NOMO-1 (cell line): Measurements from ENCODE around the gene CETN3.

Experiments used
- DNase-seq, 2 experiments: peaks; one replicate each; lab custom pipeline; 2025; ENCODE audit not compliant: unreplicated experiment in 2 of 2; lab: John Stamatoyannopoulos, UW

CETN3 gene

DNA sequence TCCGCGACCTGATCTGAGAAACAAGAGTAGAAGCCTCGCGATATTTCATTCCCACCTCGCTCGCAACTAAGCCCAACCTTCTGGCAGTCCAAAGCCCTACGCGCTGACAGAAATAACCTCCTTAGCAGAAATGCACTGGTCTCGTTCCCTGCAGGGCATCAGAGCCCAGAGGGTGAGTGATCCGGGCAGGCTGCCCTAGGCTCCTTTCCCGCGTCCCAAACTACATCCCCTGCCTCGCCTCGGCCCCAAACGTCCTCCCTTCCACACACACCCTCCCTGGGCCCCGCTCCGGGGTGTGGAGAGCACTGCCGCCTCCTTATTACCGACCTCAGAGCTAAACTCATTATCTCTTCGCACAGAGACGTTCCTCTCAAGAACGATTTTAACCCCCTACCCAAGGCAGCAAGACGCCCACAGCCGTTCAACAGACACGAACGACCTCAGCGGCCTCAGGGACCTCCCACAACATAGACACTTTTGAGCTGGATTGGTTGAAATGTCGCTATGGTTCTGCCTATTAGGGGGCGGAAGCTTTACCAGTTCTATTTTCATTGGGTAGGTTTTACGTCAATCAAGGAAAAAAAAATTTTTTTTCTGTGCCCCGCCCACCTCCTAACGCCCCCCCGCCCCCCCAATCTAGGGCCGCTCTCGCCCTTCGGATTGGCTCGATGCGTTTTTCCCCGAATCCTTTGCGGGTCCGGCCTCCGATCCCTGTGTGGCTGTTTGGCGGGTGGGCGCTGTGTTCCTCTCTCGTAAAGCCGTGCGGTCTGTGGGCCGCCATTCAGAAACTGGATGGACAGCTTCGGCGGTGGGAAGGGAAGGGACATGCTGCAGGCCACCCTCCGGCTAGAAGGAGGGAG lies at the start of gene CETN3:
Gene CETN3, minus strand, starts transcription at position 439 of the 860 bp plus-strand sequence. Its CDS starts 95 bp downstream, at position 344.
- peak; percentile 99 to 100 for DNase-seq

DNA sequence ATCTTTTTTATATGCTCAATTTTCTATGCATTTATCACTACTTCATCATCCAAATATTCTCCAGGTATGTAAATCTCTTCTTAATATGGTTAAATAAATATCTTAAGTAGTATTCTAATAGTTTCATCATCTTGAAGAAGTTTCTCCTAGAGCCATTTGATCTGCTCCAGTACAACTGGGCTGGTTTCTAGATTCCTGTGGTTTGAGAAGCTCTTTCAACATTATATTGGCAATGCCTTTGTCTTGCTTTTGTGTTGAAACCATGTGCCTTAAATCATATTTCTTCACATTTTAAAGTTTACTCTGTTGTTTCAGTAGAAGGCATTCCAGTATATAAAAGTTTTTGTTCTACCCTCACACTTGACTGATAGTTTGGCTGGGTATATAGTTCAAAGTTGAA lies 37.4 kb upstream of the CETN3 start:
- no peak for DNase-seq

DNA sequence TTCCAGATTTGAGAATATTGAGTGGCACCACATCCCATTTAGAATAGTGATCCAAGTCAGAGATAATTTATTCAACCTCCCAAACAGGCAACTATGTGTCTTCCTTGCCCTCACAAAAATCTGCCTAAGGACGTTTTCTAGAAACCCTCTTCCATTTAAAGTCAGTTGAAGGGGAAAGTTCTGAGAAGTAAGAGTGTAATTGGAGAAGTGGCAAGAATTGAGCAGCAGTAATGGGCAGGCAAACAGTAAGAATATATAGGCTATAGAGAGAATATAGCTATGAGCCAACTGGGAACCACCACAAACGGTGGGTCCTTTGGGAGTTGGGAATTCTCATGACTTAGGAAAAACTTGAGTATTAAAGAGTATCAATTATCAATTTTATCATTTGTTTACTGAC lies 31.1 kb upstream of the CETN3 start:
- DNase-seq: no peak

DNA sequence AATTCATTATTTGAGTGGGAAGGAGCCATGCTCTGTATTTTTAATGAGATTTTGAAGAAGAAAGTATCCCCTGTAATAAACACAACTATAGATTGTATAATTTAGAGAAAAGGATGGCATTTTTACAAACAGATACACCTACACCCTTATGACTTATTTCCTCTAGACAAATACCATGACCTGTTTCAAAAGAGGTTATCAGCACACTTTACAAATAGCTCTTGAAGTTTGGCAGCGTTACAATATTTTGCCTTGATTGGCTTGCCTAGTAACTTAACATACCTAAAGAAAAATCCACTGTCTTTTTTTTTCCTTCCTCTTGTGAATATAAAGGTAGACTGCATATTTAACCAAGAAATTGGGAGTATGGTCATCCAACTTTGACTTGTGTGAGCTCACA lies 28.5 kb upstream of the CETN3 start:
- DNase-seq: no peak

DNA sequence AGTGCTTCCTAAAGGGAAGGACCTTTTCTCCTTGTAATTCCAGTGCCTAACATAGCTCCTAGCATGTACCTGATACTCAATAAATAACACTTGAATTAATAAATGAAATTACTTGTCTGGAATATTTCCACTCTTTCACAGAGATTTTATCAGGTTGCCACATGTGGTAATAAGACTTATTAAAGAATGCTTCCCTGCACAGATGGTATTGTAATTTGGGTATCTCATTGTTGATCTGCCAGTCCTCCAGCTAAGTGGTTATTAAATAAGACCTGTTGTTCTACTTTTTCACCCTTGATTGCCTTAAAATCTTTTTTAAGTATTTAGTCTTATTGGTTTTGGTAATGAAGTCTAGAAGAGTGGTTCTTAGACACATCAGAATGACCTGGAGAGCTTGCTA lies 28.1 kb upstream of the CETN3 start:
- DNase-seq: no peak

DNA sequence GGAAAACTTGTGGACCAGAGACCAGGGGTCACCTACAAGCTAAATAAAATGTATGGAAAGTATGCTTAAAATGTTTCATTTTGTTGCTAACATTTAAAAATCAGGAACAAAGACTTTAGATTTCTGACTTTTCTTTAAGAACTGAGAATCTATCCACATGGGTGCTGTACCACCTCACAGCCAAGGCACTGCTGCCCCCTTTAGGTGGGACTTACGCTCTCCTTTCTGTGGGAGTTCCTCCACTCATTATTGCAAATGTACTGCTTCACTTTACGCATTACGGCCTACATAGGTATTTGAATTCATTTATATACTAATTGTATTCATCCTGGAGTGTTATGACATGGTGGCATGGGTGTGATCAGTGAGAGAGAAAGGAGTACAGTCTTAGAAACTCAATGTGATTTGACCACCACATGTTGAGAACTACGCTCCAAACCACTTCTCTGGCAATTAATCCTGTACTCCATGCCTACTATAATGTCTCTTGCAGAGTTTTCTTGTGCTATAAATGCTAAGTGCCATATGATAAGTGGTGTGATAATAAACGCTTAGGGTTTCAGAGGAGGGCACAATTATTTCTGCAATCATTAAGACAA lies 24.7 kb upstream of the CETN3 start:
- DNase-seq: peak in 1 of 2 experiments; percentile 8

DNA sequence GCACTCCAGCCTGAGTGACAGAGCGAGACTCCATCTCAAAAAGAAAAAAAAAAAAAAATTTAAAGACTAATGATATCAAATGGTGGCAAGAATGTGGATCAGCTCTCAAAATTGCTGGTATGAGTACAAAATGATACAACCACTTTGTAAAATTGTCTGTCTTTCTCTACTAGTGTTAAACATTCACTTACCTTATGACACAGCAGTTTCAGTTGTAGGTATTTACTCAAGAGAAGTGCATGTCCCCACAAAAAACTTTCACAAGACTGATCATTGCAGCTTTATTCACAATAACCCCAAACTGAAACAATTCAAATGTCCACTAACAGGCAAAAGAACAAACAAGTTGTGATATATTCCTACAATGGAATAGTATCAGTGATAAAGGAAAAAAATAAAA lies 14.7 kb upstream of the CETN3 start:
- no peak for DNase-seq

DNA sequence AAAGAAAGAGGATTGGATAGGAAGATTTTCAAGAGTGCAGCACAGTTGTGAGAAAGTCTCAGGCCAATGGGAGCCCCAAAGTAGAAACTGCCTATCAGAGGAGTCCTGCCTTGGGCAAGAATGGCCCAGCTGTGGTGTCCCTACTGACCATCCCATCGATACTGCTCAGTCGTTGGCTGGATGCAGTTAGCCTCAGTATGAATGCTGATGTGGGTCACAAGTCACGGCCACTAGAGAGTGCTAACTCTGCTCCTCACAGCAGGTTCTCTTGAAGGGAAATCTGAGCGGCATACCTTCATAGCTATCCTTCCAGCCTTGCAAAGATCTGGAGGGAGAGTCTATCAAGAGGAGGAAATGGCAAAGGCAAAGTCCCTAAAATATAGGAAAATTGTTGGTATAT lies 11.6 kb upstream of the CETN3 start:
- DNase-seq: no peak

DNA sequence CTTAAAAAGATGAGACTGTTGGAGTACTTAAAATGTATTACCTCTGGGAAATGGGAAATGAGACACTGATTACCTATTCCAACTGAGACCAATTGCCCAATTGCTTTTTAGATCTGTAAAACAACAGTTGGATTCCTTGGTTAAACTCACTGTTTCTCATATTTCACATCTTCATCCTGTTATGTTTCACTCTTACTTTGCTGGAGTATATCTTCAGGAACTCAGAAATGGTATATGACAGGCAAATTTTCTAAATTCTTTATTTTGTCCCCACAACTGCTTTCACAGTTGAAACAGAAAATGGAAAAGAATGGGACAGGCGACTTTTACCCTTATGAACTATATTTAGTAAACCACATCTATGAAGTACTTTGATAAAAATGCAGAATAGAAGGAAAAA lies 8.7 kb upstream of the CETN3 start:
- DNase-seq: no peak

DNA sequence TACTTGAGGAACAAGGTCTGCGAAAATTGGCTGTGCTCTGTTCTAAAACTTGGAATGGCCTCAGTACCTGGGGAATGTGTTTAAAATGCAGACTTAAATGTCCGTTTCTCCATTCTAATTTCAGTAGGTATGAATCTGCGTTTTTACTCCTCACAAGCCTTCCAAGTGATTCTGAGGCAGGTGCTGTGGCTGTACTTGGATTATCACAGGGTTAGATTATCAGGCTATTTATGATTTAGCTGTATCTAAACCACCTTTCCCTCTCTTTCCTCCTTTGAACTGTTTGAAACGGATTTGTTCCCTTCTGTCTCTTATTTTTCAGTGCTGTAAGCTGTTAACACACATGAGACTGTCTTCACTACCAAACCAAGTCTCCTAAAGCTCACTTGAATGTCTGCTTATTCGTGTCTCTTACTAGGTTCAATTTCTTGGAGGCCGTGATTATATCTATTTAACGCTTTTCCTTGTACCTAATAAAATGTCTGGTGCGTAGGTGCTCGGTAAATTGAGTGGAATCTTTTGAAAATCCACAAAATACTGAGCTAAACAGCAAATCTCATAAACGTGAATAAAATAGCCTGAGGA lies 714 bp upstream of the CETN3 start:
- peak in 1 of 2 experiments; percentile 39 for DNase-seq

DNA sequence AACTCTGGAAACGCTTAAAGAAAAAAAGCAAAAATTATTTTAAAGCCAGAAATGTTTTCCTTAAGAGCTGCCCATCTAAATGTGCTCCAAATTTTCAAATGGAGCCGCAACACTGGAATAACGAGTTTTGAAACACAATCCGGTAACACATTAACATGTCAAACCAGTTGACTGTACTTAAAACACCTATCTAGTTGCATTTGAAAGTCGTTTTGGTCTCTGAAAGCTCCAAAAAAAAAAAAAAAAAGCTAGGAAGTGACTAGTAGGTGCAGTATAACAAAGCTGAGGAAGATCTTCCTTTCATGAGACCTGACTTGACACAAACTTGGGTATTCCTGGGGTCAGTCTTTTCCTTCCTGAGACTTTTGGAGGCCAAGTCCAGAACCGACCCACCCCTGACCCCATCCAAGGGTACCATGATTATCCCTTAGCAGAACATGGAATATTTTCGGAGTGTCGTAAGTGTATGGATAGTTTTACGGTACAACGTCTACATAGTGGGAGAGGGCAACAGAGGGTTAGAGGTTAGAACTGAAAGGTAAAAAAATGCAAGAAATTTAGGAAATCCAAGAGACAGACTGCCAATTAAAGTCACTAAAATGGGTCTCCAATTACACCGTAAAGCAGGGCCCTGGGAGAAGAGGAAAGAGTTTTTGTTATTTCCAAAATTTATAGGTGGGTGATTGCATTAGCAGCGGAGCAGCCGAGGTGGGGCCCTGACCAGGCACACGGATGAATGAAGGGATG lies 812 bp downstream of the CETN3 start:
- DNase-seq: peak in 1 of 2 experiments; percentile 39

DNA sequence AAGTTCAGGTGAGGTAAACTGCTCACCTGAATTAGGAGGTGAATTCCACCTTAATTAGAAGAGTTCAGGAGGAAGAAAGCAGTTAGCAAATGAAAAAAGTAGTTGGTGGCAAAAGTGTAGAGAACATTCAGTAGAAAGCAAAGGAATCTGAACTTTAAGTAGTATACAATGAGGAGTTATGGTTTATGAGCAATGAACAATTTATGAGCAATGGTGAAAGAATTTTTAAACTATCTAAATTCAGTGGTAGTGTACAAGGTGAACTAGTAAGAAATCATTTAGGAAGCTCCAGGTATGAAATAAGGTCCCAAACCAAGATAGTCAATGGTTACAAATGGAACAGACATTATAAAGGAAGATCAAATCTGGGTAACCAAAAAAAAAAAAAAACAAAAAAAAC lies 3.1 kb downstream of the CETN3 start:
- DNase-seq: no peak

DNA sequence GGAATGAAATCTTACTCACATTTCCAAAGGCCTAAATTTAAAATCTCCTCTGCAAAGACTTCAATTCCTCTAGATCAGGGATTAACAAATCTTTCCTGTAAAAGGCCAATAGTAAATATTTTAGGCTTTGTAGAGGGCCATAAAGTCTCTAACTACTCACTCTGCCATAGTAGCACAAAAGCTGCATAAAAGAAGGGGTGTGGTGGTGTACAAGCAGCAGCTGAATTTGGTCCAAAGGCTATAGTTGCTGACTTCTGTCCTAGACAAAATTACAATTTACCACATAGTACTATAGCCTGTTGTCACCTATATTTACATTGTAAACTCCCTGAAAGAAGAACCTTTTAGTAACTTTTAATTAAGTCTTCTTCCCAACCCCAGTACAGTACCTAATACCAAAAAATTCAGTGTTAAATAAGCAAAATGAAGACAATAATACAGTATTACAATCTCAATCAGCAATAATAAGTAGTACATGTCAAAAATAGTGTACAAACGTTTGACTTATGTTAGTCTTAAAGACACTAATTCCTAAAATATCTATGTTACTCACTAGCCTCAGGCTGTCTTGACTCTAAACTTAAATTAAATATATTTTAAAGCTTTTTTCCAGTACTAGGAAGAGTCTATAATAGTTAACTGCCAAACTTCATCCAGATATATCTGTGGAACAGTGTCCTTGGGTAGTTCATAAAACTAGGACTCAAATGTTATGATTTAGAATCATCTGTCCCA lies 6.9 kb downstream of the CETN3 start:
- no peak for DNase-seq

DNA sequence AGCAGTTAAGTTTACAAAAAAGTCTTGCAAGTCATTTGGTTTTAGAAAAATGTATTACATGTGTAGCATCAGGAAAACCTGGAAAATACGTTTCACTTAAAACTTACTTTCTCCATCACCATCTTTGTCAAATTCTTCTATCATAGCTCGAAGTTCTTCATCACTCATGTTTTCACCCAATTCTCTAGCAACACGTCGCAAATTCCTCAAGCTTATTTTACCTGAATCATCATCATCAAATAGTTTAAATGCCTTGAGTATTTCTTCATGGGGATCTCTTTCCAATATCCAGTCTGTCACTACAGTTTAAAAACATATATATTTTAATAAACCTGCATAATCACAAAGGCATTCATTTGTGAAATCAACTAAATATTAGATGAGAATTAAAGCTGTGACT lies 10.3 kb downstream of the CETN3 start:
- no peak for DNase-seq

DNA sequence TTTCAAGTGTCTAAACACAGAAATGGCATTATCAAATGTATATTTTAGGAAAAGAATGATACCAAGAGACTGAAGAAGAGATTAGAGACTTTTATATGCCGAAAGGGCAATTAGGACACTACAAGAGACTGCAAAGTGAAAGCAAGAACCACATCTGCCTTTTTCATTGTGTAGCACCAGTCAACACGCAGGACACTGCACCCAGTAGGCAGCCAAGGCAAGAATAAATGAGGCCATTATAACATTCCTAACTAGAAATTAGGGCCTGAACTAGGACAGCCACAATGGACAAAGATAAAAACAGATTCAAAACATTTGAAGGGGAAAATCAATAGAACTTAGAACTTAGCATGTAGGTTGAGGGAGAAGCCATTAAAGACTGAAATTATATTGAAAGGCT lies 10.8 kb downstream of the CETN3 start:
- DNase-seq: no peak

DNA sequence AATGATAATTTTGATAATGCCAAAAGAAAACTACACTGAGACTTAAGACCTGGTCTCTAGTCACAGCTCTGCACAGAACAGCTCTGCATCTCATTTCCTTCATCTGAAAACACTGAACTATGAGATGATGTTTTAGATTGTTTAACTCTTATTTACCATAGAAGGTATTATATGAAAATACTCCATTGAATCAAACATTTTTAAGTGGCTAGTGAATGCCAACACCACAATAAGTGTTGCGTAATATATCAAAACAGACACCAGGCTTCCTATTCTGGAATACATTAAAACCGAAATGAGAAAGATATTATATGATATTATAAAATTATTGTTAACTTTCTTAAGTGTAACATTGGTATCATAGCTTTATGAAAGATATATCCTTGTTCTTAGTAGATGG lies 14.6 kb downstream of the CETN3 start:
- DNase-seq: no peak

DNA sequence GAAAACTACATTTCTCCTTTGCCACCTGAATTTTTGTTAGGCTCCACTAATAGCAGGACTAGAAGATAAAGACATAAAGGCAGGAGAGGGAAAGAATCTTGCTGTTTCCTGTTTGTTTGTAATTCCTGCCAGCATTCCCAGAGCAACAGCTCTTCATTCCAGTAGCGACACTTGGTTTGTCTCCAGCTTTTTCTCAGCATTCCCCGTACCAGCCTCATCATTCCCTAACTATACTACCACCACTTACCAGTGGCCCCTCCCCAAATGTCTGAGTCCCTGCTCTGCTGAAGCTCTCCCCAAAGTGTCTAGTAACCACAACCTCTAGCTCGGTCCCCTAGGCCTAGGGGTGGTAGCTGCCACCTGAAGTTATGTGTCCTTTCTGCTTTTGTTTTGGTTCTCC lies 18.6 kb downstream of the CETN3 start:
- no peak for DNase-seq

DNA sequence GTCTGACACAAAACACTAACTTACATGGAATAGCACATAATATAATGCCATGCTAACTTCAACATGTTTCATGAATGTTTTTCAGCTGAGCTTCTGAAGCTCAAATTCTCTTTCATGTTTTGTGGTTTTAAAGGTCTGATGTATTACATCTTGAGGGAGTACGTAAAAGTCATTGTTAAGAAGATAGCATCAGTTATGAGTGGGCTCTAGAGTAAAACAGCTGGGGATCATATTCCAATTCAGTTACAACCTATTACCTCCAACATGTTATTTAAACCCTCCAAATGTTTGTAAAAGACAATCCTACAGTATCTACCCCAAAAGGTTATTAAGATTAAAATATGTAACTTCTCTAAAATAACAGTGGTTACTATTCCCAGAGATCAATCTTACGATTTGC lies 19.2 kb downstream of the CETN3 start:
- no peak for DNase-seq

DNA sequence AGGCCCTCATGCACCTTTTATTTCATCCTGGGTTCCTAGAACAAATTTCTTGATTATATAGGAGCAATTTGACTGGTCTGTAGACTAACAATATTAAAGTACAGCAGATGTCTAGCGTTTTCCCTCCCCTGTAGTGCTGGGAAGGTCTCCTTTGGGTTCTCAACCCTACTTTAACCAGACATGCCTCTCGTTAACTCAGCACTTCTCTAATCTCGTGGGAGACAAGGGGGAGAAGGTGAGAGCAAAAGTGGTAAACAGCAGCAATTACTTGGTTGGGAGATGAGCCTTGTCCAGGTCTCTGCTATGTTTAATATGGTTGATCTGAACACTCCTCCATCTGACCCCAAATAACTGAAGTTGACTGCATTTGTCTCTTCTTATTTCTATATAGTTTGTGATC lies 22.0 kb downstream of the CETN3 start:
- no peak for DNase-seq

DNA sequence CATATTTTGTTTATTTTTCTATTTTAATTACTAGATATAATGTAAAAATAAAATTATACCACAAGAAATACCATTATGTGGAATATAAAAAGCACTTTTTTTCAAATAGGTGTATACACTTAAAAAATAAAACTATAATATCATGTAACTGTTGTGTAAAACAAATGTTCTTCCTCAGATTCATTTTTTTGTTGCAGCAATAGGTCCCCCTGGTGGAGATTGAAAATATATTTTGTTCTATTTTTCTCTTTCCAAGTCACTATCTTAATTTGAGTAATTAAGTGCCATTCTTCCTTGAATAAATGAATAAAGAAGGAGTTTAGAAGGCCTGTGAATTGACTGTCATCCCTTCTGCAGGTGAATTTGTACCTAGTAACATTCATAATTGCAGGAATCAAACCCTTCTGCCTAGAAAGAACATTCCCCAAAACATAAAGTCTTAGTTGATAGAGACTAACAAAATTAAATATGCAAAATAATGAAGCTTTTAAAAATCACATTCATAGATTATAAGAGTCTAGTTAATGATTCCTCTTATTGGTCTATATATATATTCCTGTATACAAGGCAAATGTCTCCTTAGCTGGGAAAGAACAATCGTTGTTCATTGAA lies 23.4 kb downstream of the CETN3 start:
- DNase-seq: peak; percentile 3 to 36
